Heart left ventricle (tissue), 13 donors: ENCODE measurements around the gene ZNF275.

ENCODE experiments used
- POLR2A ChIP-seq, 2 donors: fragments of 450-650 bp; IDR thresholded peaks; one replicate each; pipeline ENCODE4 v1.6.1; 2017; ENCODE audit warnings: antibody characterized with exemption in 2 of 2, mild to moderate bottlenecking in 2 of 2, moderate library complexity in 2 of 2
- TF ChIP-seq, protein P1 (sequence below), 12 donors: fragments of 200-600 bp; sonication (generic) in 4 of 12; IDR thresholded peaks; one replicate each; pipeline versions ENCODE4 v1.5.0 to v1.8.0; 2018 to 2022; ENCODE audit warnings: antibody characterized with exemption in 12 of 12, mild to moderate bottlenecking in 5 of 12
- donor health status: ischemic (EF 13 %, LVEDD 7.1; RV severe dilation, severe dysfunction).
- donor health status: DM: no; HTN: yes; CAD: no.
- donor health status: DM: no; HTN: no; CAD: no.
- donor health status: ischemic (EF 25% LVEDD 6.9; RV normal size, moderate dysfunction).
- donor health status: ischemic (EF 25% LVEDD 5.7; RV mildly dilated, moderate dysfunction).
- donor health status: ischemic (EF 35%, LVEDD 5.7; RV mildly dilated, moderate dysfunction).
- donor health status: nonischemic (EF 11% LVEDD 7.7; RV severe dilation, severe dysfunction).
- donor health status: DM: yes; HTN: yes; CAD: no.
- donor health status: PGD.
- donor health status: ischemic (EF 29% LVEDD 5.4; RV normal size, mild dysfunction).
- donor health status: nonischemic (EF 23%, LVEDD 6.1; RV moderate dilation, normal function).

DNA sequence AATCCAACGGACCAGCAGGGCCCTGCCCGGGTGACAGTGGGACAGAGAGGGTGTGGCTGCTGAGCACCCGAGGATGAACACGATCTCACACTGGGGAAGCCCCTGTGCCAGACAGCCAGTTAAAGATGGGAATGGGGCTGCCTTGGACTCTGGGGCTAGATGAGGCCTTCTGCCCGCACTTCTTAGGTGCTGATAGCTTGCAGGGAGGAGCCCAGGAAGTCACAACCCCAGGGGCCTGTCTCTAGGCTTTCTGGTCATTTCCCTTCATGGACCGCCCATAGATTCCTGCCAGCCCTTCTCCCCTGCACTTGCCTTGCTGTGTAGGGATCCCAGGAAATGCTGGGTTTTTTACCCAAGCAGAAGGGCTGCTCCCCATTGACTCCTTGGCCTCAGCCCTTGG lies 6.2 kb downstream of the ZNF275 start:
- TF ChIP-seq, protein P1, sequence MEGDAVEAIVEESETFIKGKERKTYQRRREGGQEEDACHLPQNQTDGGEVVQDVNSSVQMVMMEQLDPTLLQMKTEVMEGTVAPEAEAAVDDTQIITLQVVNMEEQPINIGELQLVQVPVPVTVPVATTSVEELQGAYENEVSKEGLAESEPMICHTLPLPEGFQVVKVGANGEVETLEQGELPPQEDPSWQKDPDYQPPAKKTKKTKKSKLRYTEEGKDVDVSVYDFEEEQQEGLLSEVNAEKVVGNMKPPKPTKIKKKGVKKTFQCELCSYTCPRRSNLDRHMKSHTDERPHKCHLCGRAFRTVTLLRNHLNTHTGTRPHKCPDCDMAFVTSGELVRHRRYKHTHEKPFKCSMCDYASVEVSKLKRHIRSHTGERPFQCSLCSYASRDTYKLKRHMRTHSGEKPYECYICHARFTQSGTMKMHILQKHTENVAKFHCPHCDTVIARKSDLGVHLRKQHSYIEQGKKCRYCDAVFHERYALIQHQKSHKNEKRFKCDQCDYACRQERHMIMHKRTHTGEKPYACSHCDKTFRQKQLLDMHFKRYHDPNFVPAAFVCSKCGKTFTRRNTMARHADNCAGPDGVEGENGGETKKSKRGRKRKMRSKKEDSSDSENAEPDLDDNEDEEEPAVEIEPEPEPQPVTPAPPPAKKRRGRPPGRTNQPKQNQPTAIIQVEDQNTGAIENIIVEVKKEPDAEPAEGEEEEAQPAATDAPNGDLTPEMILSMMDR (IDR thresholded peaks at IDR 0.05), result no peak
- TF ChIP-seq POLR2A (IDR thresholded peaks at IDR 0.05), result no peak
